Gastrocnemius medialis (tissue), 4 donors: ENCODE data around the gene BEAN1. TPM values are rescaled to one million over a fixed set of nuclear protein-coding genes. Genes with fewer than 3 reads are reported as not detected.

Experiments
- ATAC-seq, 2 donors: fragments of 150-250 bp; one replicate each; pipeline ENCODE4 v1.9.1; 2016
- DNase-seq, 2 donors: peaks; one replicate each; pipeline ENCODE4 v3.0.0-alpha.2; 2019
- H3K27ac ChIP-seq, 4 donors: fragments of 200-600 bp; sonication (generic); 1 replicate in 1 of 4; 2 replicates in 3 of 4; pipeline ENCODE4 v1.5.1; 2016 to 2018; ENCODE audit warnings: mild to moderate bottlenecking in 2 of 4, moderate library complexity in 1 of 4
- H3K27me3 ChIP-seq, 3 donors: fragments of 200-600 bp; sonication (generic) in 2 of 3; 1 replicate in 1 of 3; 2 replicates in 2 of 3; pipeline versions ENCODE4 v1.5.1 to v1.6.0; 2016 to 2019; ENCODE audit warnings: mild to moderate bottlenecking in 1 of 3, moderate library complexity in 1 of 3
- H3K36me3 ChIP-seq, 2 donors: fragments of 200-600 bp; sonication (generic) in 1 of 2; one replicate each; pipeline ENCODE4 v1.5.1; 2017 to 2018
- H3K4me1 ChIP-seq, 2 donors: fragments of 200-600 bp; sonication (generic) in 1 of 2; one replicate each; pipeline ENCODE4 v1.5.1; 2016 to 2017; ENCODE audit warnings: mild to moderate bottlenecking in 2 of 2
- H3K4me3 ChIP-seq, 4 donors: fragments of 200-600 bp; sonication (generic) in 3 of 4; 1 replicate in 1 of 4; 2 replicates in 3 of 4; pipeline ENCODE4 v1.5.1; 2016 to 2019; ENCODE audit warnings: mild to moderate bottlenecking in 2 of 4
- H3K9me3 ChIP-seq, 3 donors: fragments of 200-600 bp; sonication (generic) in 2 of 3; 1 replicate in 1 of 3; 2 replicates in 2 of 3; pipeline ENCODE4 v1.5.1; 2016 to 2019
- POLR2A ChIP-seq, 2 donors: fragments of 450-650 bp; IDR thresholded peaks; one replicate each; pipeline ENCODE4 v1.6.1; 2017; ENCODE audit warnings: antibody characterized with exemption in 2 of 2, mild to moderate bottlenecking in 2 of 2, moderate library complexity in 2 of 2
- in situ Hi-C, 4 donors: fragments of 200-750 bp; cut with MboI; loops; one replicate each; pipeline versions ENCODE4 v1.15.0 to v1.8.0; 2017; ENCODE audit warnings: low sequenced_read_pairs in 4 of 4
- intact Hi-C: fragments of 100-400 bp; cut with DNase I; formaldehyde crosslinking; loops from one replicate; pipeline ENCODE4 v1.15.1; 2023; ENCODE audit warnings: low total_unique reads
- total RNA-seq, 4 donors: library from RNA; depleted of rRNA; stranded (reverse); fragments of >200 nt; gene quantifications; one replicate each; pipeline versions ENCODE4 v1.1.0 to v1.2.3, GENCODE V29; 2016
- TF ChIP-seq, protein P1 (sequence below), 5 experiments: fragments of 450-650 bp in 3 of 5; fragments of 200-600 bp in 2 of 5; sonication (generic) in 2 of 5; IDR thresholded peaks in 4 of 5; conservative IDR thresholded peaks in 1 of 5; 1 replicate in 4 of 5; 2 replicates in 1 of 5; pipeline ENCODE4 v1.5.1; 2016 to 2019; ENCODE audit warnings: antibody characterized with exemption in 5 of 5, mild to moderate bottlenecking in 3 of 5, moderate library complexity in 3 of 5

The BEAN1 gene
- total RNA-seq, 4 donors from 2014 or later, result not detected

DNA sequence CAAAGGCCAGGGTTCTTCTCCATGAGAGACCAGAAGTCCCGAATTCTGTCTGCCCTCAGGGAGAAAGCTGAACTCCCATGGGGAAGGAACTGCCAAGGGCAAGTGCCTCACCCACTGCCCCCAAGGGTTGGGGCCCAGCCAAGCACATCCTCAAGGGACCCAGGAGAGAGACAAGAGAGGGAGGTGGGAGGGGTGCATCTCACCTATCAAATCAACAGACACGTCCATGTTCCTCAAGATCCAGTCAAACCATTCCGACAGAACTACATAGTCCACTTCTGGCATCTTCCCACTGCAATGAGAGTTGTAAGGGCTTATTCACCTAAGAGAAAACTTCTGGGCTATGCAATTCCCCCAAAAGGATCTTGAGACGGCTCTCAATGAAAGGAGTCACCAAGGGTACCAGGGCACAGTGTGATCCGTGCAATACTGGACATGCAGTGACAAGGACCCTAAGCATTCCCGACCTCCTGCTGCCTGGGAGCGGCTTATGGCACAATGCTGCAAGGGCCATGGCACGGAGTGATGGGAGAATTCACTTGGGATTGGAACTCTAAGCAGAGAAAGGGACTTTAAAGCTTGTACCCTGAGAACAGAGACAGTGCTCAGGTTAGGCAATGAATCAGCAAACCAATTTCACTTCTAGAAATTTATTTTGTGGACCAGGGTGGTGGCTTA lies 90.6 kb downstream of the BEAN1 start:
- Histone ChIP-seq H3K27ac (peak overlapping the region; percentile 90 to 97 (median 96)), H3K27me3 (no peaks in the 10 kb centered on the region), H3K36me3 (peaks cover 0 to 6% of the 10 kb centered on the region in 2 donors), H3K4me1 (peaks cover 44 to 74% of the 10 kb centered on the region in 2 donors), H3K4me3 (peak overlapping the region in 3 of 4 donors; percentile 26 to 51 (median 32)), H3K9me3 (no peaks in the 10 kb centered on the region)
- in situ Hi-C loops, result loop anchor here in 1 of 4 donors (5.0 kb wide), 1 partner anchor 35 kb away; the partner anchor contains the start of genes CKLF and TK2
- ATAC-seq, result no peak
- TF ChIP-seq, protein P1, sequence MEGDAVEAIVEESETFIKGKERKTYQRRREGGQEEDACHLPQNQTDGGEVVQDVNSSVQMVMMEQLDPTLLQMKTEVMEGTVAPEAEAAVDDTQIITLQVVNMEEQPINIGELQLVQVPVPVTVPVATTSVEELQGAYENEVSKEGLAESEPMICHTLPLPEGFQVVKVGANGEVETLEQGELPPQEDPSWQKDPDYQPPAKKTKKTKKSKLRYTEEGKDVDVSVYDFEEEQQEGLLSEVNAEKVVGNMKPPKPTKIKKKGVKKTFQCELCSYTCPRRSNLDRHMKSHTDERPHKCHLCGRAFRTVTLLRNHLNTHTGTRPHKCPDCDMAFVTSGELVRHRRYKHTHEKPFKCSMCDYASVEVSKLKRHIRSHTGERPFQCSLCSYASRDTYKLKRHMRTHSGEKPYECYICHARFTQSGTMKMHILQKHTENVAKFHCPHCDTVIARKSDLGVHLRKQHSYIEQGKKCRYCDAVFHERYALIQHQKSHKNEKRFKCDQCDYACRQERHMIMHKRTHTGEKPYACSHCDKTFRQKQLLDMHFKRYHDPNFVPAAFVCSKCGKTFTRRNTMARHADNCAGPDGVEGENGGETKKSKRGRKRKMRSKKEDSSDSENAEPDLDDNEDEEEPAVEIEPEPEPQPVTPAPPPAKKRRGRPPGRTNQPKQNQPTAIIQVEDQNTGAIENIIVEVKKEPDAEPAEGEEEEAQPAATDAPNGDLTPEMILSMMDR (IDR thresholded peaks at IDR 0.05 in 4 of 5, conservative IDR thresholded peaks at IDR 0.05 in 1 of 5), result no peak
- no peak for TF ChIP-seq POLR2A (IDR thresholded peaks at IDR 0.05)
- intact Hi-C loops, result loop anchor here (2.0 kb wide), 2 partner anchors 15 to 33 kb away; partner anchors contain the start of gene TK2
- no peak for DNase-seq

DNA sequence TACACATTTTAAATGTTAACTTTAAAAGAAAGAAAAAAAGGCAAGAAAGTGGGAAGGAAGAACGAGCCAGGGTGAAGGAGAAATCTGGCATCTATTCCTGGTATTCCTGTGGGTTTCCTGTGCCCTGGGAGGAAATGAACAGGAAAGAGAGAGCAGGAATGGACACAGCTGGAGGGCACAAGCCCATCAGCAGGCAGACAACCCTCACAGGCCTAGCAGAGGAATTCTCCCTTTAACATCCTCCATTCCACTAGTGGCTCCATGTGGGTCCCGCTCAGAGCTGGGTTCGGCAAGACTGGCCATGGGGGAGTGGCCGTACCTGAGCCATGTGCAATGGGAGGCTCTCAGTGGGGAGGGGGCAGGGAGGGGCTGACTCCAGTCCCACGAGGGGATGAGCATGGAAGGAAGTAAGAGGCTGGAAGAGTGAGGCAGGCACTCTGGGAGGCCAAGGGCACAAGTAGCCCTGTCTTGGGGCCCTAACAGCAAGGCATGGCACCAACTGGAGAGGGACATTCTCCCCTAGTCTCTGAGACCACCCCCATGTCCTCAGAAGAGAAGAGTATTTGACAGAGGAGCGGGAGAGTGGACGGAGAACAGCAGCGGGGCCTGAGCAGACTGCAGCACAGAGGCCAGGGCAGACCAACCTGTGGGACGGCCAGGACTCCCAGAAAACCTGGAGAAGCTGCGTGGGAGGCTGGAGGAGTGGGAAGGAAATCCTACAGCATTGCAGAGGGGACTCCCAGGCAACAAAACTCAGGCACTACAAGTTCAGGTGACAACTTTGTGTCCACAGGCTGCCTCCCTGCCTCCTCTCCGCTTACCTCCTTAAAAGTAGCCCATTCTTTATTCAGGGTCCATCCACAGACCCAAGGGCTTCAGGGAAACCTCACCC lies 92.6 kb downstream of the BEAN1 start:
- DNase-seq (no peak), ATAC-seq (no peak)
- Histone ChIP-seq H3K27me3 (no peaks in the 10 kb centered on the region), H3K4me1 (peaks cover 45 to 80% of the 10 kb centered on the region in 2 donors), H3K27ac (peak overlapping the region; percentile 45 to 97 (median 68)), H3K9me3 (no peaks in the 10 kb centered on the region), H3K4me3 (no peak overlapping the region), H3K36me3 (peaks cover 0 to 3% of the 10 kb centered on the region in 2 donors)
- in situ Hi-C loops (loop anchor here in 1 of 4 donors (5.0 kb wide), 1 partner anchor 33 kb away; the partner anchor contains the start of genes CKLF and TK2), intact Hi-C loops (no loop called here)
- TF ChIP-seq POLR2A (IDR thresholded peaks at IDR 0.05), result no peak
- TF ChIP-seq, protein P1 (IDR thresholded peaks at IDR 0.05 in 4 of 5, conservative IDR thresholded peaks at IDR 0.05 in 1 of 5), result no peak

DNA sequence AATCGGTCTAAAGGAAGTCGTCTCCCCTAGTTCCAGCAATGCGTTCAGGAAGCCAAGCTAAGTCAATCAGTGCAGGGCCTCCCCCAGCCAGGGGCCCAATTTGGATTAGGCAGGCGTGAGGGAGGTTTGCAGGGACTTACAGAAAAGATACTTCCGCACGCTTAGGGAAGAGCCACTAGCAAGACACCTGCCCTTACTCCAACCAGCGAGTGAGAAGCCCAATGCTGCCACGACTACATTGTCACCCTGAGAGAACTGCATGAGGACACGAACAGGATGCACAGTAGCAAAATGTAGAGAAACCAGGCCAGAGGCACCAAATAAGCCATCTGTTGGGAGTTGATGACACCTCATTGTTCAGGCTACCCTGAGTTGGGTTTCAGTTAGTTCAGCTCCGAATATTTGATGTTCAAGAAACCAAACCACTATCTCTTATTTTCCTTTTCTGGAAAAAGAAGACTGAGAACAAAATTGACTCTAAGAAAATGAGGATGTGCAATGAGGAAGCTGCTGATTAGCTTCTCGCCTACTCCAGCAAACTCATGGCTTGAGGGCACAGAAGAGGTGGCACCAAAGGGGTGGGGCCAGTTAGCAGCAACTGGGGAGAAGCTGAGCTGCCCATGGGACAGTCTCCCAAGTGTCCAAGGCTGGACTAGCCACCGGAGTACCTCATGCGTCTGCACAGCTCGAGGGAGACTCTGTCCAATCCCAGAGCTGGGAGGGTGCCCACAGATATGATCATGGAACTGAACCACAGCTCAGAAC lies 93.5 kb downstream of the BEAN1 start:
- intact Hi-C loops, result no loop called here
- ATAC-seq (no peak), DNase-seq (peak; percentile 43 to 55)
- TF ChIP-seq, protein P1 (IDR thresholded peaks at IDR 0.05 in 4 of 5, conservative IDR thresholded peaks at IDR 0.05 in 1 of 5), result no peak
- TF ChIP-seq POLR2A (IDR thresholded peaks at IDR 0.05), result no peak
- no peaks in the 10 kb centered on the region for H3K27me3 ChIP-seq
- peak overlapping the region; percentile 50 to 97 (median 68) for H3K27ac ChIP-seq
- in situ Hi-C loops, result no loop called here
- H3K36me3 ChIP-seq, result peaks cover 0 to 3% of the 10 kb centered on the region in 2 donors
- no peak overlapping the region for H3K4me3 ChIP-seq
- peaks cover 45 to 74% of the 10 kb centered on the region in 2 donors for H3K4me1 ChIP-seq
- no peaks in the 10 kb centered on the region for H3K9me3 ChIP-seq

DNA sequence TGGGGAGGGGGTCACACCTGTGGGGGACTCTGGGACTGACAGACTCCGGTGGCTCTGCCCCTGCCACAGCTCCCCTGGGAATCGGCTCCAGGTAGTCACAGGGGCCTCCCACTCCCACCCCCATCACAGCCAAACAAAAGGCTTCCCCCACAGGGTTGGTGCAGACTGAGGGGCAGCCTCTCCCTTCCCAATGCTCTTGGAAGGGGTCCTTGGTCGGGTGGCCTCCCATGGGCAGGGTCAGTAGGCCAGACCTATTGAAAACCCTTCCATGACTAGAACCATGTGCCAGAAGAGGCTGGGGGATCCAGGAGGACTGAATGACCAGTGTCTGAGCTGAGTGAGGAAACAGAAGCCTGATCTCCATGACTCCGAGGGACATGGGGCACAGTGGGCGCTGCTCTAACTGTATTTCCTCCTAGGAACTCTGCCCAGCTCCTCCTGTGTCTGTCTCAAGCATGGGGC lies 94.2 kb downstream of the BEAN1 start:
- peaks cover 0 to 5% of the 10 kb centered on the region in 2 donors for H3K36me3 ChIP-seq

More for the DNA sequence above, 94.2 kb downstream of the BEAN1 start:
- H3K4me3 ChIP-seq, result no peak overlapping the region
- intact Hi-C loops, result no loop called here
- H3K9me3 ChIP-seq, result no peaks in the 10 kb centered on the region
- in situ Hi-C loops, result no loop called here
- DNase-seq (no peak), ATAC-seq (no peak)
- H3K27me3 ChIP-seq, result no peaks in the 10 kb centered on the region
- H3K4me1 ChIP-seq, result peaks cover 39 to 67% of the 10 kb centered on the region in 2 donors
- TF ChIP-seq, protein P1 (IDR thresholded peaks at IDR 0.05 in 4 of 5, conservative IDR thresholded peaks at IDR 0.05 in 1 of 5), result no peak
- no peak for TF ChIP-seq POLR2A (IDR thresholded peaks at IDR 0.05)
- H3K27ac ChIP-seq, result peak overlapping the region; percentile 50 to 70 (median 60)
